ENCODE measurements around the gene MAIP1. TPM values are rescaled to one million over a fixed set of nuclear protein-coding genes. Genes with fewer than 3 reads are reported as not detected.

MAIP1 gene
- polyA plus RNA-seq, 4 donors = 23.8 to 34.9 (median 32.7) TPM

GRCh38 chr2:199985625-199986207, 30.3 kb downstream of the MAIP1 start:
- DNase-seq (ENCODE audit: low read depth in 4 of 4, low spot score in 3 of 4) = peak in 1 of 4 donors; percentile 36

GRCh38 chr2:199987586-199987985, 32.2 kb downstream of the MAIP1 start:
- no peak for DNase-seq (ENCODE audit: low read depth in 4 of 4, low spot score in 3 of 4)

- no peak for DNase-seq (ENCODE audit: low read depth in 4 of 4, low spot score in 3 of 4)
Measured at GRCh38 chr2:199988151-199988550, 32.8 kb downstream of the MAIP1 start.

GRCh38 chr2:199989822-199990221, 34.4 kb downstream of the MAIP1 start:
- no peak for DNase-seq (ENCODE audit: low read depth in 4 of 4, low spot score in 3 of 4)

- no peak for DNase-seq (ENCODE audit: low read depth in 4 of 4, low spot score in 3 of 4)
Measured at GRCh38 chr2:199991691-199992090, 36.3 kb downstream of the MAIP1 start.

- DNase-seq (ENCODE audit: low read depth in 4 of 4, low spot score in 3 of 4) = no peak
Measured at GRCh38 chr2:199992296-199992695, 36.9 kb downstream of the MAIP1 start.

GRCh38 chr2:199994371-199994770, 39.0 kb downstream of the MAIP1 start:
- no peak for DNase-seq (ENCODE audit: low read depth in 4 of 4, low spot score in 3 of 4)

- DNase-seq (ENCODE audit: low read depth in 4 of 4, low spot score in 3 of 4) = no peak
Measured at GRCh38 chr2:199994896-199995295, 39.5 kb downstream of the MAIP1 start.

- no peak for DNase-seq (ENCODE audit: low read depth in 4 of 4, low spot score in 3 of 4)
Measured at GRCh38 chr2:199997296-199997695, 41.9 kb downstream of the MAIP1 start.

GRCh38 chr2:199999166-199999565, 43.8 kb downstream of the MAIP1 start:
- no peak for DNase-seq (ENCODE audit: low read depth in 4 of 4, low spot score in 3 of 4)

GRCh38 chr2:200000444-200001163, 45.2 kb downstream of the MAIP1 start:
- no peak for DNase-seq (ENCODE audit: low read depth in 4 of 4, low spot score in 3 of 4)

GRCh38 chr2:200003444-200003843, 48.1 kb downstream of the MAIP1 start:
- no peak for DNase-seq (ENCODE audit: low read depth in 4 of 4, low spot score in 3 of 4)

- no peak for DNase-seq (ENCODE audit: low read depth in 4 of 4, low spot score in 3 of 4)
Measured at GRCh38 chr2:200005675-200006074, 50.3 kb downstream of the MAIP1 start.

GRCh38 chr2:200007306-200007705, 51.9 kb downstream of the MAIP1 start:
- no peak for DNase-seq (ENCODE audit: low read depth in 4 of 4, low spot score in 3 of 4)

- no peak for DNase-seq (ENCODE audit: low read depth in 4 of 4, low spot score in 3 of 4)
Measured at GRCh38 chr2:200012401-200012800, 57.0 kb downstream of the MAIP1 start.

Other genes with a start within 250 kb of the MAIP1 start
- 1 to 10 TPM in 2 of 4 donors, under 1 TPM in 2; 0.11 to 1.5 (median 0.95) TPM for gene FTCDNL1, start 104.4 kb upstream of the MAIP1 start, polyA plus RNA-seq (ENCODE audit: insufficient read length in 4 of 4)
- 10 to 100 TPM; 12.1 to 16.1 (median 13.7) TPM for gene C2orf69, start 44.3 kb upstream of the MAIP1 start, polyA plus RNA-seq (ENCODE audit: insufficient read length in 4 of 4)
- gene TYW5, start 91 bp upstream of the MAIP1 start, polyA plus RNA-seq (ENCODE audit: insufficient read length in 4 of 4) = 10 to 100 TPM in 3 of 4 donors, 1 to 10 TPM in 1; 9.8 to 19.9 (median 14.7) TPM